ENCODE measurements around the gene TRABD2B. TPM values are rescaled to one million over a fixed set of nuclear protein-coding genes. Genes with fewer than 3 reads are reported as not detected.

The TRABD2B gene
- total and polyA plus RNA-seq, 2 experiments from 2014 or later: 1.6 to 2.0 TPM

GRCh38 chr1:47834326-47834725 is 162.9 kb downstream of the TRABD2B start:
- no peaks in the 10 kb centered on the region for H3K79me2 ChIP-seq (replicated peaks; ENCODE audit: insufficient read depth)
- Mint-ChIP-seq H3K4me3 (no peak overlapping the region), H3K27me3 (ENCODE audit: insufficient read depth, low read depth, poor library complexity) (peaks cover 11% of the 10 kb centered on the region), H3K36me3 (ENCODE audit: low read depth) (no peaks in the 10 kb centered on the region; the same call in 1 of the 3 replicates), H3K27ac (no peak overlapping the region), H3K4me1 (peaks cover 25% of the 10 kb centered on the region), H3K9me3 (peaks cover 5% of the 10 kb centered on the region; the same call in 1 of the 3 replicates)
- H3K9me2 ChIP-seq (ENCODE audit: insufficient read depth): no peaks in the 10 kb centered on the region; the same call in 1 of the 2 replicates
- H3K27me3 ChIP-seq (ENCODE audit: insufficient read depth): no peaks in the 10 kb centered on the region
- DNase-seq (ENCODE audit: low spot score) (no peak), ATAC-seq (no peak)
- no peaks in the 10 kb centered on the region; the same call in 1 of the 2 replicates for H4K20me1 ChIP-seq (replicated peaks; ENCODE audit: insufficient read depth)
- H3K27ac ChIP-seq (ENCODE audit: low read depth): no peak overlapping the region
- TF ChIP-seq, protein P1, sequence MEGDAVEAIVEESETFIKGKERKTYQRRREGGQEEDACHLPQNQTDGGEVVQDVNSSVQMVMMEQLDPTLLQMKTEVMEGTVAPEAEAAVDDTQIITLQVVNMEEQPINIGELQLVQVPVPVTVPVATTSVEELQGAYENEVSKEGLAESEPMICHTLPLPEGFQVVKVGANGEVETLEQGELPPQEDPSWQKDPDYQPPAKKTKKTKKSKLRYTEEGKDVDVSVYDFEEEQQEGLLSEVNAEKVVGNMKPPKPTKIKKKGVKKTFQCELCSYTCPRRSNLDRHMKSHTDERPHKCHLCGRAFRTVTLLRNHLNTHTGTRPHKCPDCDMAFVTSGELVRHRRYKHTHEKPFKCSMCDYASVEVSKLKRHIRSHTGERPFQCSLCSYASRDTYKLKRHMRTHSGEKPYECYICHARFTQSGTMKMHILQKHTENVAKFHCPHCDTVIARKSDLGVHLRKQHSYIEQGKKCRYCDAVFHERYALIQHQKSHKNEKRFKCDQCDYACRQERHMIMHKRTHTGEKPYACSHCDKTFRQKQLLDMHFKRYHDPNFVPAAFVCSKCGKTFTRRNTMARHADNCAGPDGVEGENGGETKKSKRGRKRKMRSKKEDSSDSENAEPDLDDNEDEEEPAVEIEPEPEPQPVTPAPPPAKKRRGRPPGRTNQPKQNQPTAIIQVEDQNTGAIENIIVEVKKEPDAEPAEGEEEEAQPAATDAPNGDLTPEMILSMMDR (conservative IDR thresholded peaks at IDR 0.05; ENCODE audit: low read depth in 2 of 2): no peak
- TF ChIP-seq NANOG (IDR thresholded peaks at IDR 0.05; ENCODE audit: borderline replicate concordance): no peak
- no peak for TF ChIP-seq REST (IDR thresholded peaks at IDR 0.05; ENCODE audit: unreplicated experiment)
- no peak for TF ChIP-seq CREB1 (CRISPR knock-in tag; IDR thresholded peaks at IDR 0.05; ENCODE audit: low read depth)
- no peak for TF ChIP-seq STAT1 (IDR thresholded peaks at IDR 0.05; ENCODE audit: unreplicated experiment)
- TF ChIP-seq JUNB (IDR thresholded peaks at IDR 0.05; ENCODE audit: unreplicated experiment): no peak
- no peak for TF ChIP-seq ETS1 (IDR thresholded peaks at IDR 0.05)
- no peak for TF ChIP-seq ZNF331 (CRISPR knock-in tag; IDR thresholded peaks at IDR 0.05; ENCODE audit: low read depth)
- TF ChIP-seq EZH2 (IDR thresholded peaks at IDR 0.05; ENCODE audit: low read depth, unreplicated experiment): no peak
- H3K4me2 ChIP-seq: no peak overlapping the region
- peaks cover 13% of the 10 kb centered on the region for H3K4me1 ChIP-seq (ENCODE audit: insufficient read depth)
- H3K36me3 ChIP-seq (ENCODE audit: insufficient read depth): no peaks in the 10 kb centered on the region
- no peaks in the 10 kb centered on the region for H3F3A ChIP-seq (replicated peaks; ENCODE audit: low read depth)
- no peak overlapping the region for H3K4me3 ChIP-seq
- no peak overlapping the region for H2AFZ ChIP-seq
